IPS-18a (cell line): ENCODE results near the gene TRIM33.
"Not testable (repeated sequence)": the region's sequence is repeated elsewhere in the genome, so short reads cannot be mapped to it uniquely, and the experiment has no call there.

Source experiments
- H3K27ac ChIP-seq: one replicate; pipeline ENCODE4 v1.5.1; 2013; ENCODE audit warnings: low read length
- H3K27me3 ChIP-seq: one replicate; pipeline ENCODE4 v1.6.1; 2013; ENCODE audit warnings: mild to moderate bottlenecking, low read length; ENCODE audit not compliant: control insufficient read depth, insufficient read depth
- H3K36me3 ChIP-seq: one replicate; pipeline ENCODE4 v1.6.1; 2013; ENCODE audit warnings: low read depth, low read length; ENCODE audit not compliant: control insufficient read depth
- H3K4me1 ChIP-seq: one replicate; pipeline ENCODE4 v1.6.1; 2013; ENCODE audit warnings: low read depth, low read length; ENCODE audit not compliant: control insufficient read depth
- H3K4me3 ChIP-seq: one replicate; pipeline ENCODE4 v1.5.1; 2013; ENCODE audit warnings: low read length
- H3K9ac ChIP-seq: one replicate; pipeline ENCODE4 v1.6.1; 2013; ENCODE audit warnings: mild to moderate bottlenecking, low read length, moderate library complexity
- H3K9me3 ChIP-seq: one replicate; pipeline ENCODE4 v1.6.1; 2013; ENCODE audit warnings: low read depth, low read length; ENCODE audit not compliant: control insufficient read depth

The TRIM33 gene

GRCh38 chr1:114390361-114390760 is 120.6 kb downstream of the TRIM33 start:
- Histone ChIP-seq H3K9me3 (no peaks in the 10 kb centered on the region), H3K27ac (no peak overlapping the region), H3K9ac (no peak overlapping the region), H3K4me1 (peaks cover 6% of the 10 kb centered on the region), H3K27me3 (no peaks in the 10 kb centered on the region), H3K36me3 (peaks cover 11% of the 10 kb centered on the region), H3K4me3 (no peak overlapping the region)

- H3K36me3 ChIP-seq: no peaks in the 10 kb centered on the region
- H3K4me1 ChIP-seq: peaks cover 6% of the 10 kb centered on the region
- H3K9me3 ChIP-seq: no peaks in the 10 kb centered on the region
- no peaks in the 10 kb centered on the region for H3K27me3 ChIP-seq
- H3K9ac ChIP-seq: no peak overlapping the region
- no peak overlapping the region for H3K27ac ChIP-seq
- no peak overlapping the region for H3K4me3 ChIP-seq
Observed at GRCh38 chr1:114388432-114389003, 122.5 kb downstream of the TRIM33 start.

GRCh38 chr1:114387585-114387984 is 123.4 kb downstream of the TRIM33 start:
- not testable (repeated sequence) for H3K9ac ChIP-seq, H3K4me3 ChIP-seq, H3K36me3 ChIP-seq, H3K9me3 ChIP-seq, H3K27ac ChIP-seq, H3K4me1 ChIP-seq, H3K27me3 ChIP-seq

- Histone ChIP-seq H3K27ac (no peak overlapping the region), H3K36me3 (no peaks in the 10 kb centered on the region), H3K9me3 (no peaks in the 10 kb centered on the region), H3K27me3 (no peaks in the 10 kb centered on the region), H3K4me1 (peaks cover 6% of the 10 kb centered on the region), H3K9ac (no peak overlapping the region), H3K4me3 (no peak overlapping the region)
Observed at GRCh38 chr1:114387010-114387360, 124.0 kb downstream of the TRIM33 start.

GRCh38 chr1:114386129-114387009 is 124.6 kb downstream of the TRIM33 start:
- Histone ChIP-seq H3K4me1 (peaks cover 6% of the 10 kb centered on the region), H3K4me3 (no peak overlapping the region), H3K9me3 (no peaks in the 10 kb centered on the region), H3K27me3 (no peaks in the 10 kb centered on the region), H3K27ac (no peak overlapping the region), H3K36me3 (no peaks in the 10 kb centered on the region), H3K9ac (no peak overlapping the region)

- no peak overlapping the region for H3K9ac ChIP-seq
- H3K27me3 ChIP-seq: no peaks in the 10 kb centered on the region
- H3K9me3 ChIP-seq: no peaks in the 10 kb centered on the region
- no peak overlapping the region for H3K27ac ChIP-seq
- H3K36me3 ChIP-seq: no peaks in the 10 kb centered on the region
- peaks cover 6% of the 10 kb centered on the region for H3K4me1 ChIP-seq
- no peak overlapping the region for H3K4me3 ChIP-seq
Observed at GRCh38 chr1:114384922-114385321, 126.1 kb downstream of the TRIM33 start.

GRCh38 chr1:114379987-114380386 is 131.0 kb downstream of the TRIM33 start:
- no peak overlapping the region for H3K27ac ChIP-seq
- no peaks in the 10 kb centered on the region for H3K36me3 ChIP-seq
- peaks cover 10% of the 10 kb centered on the region for H3K9me3 ChIP-seq
- no peaks in the 10 kb centered on the region for H3K4me1 ChIP-seq
- no peaks in the 10 kb centered on the region for H3K27me3 ChIP-seq
- no peak overlapping the region for H3K9ac ChIP-seq
- H3K4me3 ChIP-seq: no peak overlapping the region

GRCh38 chr1:114379358-114379757 is 131.6 kb downstream of the TRIM33 start:
- H3K9ac ChIP-seq: no peak overlapping the region
- no peak overlapping the region for H3K27ac ChIP-seq
- H3K9me3 ChIP-seq: peaks cover 10% of the 10 kb centered on the region
- no peak overlapping the region for H3K4me3 ChIP-seq
- no peaks in the 10 kb centered on the region for H3K4me1 ChIP-seq
- H3K27me3 ChIP-seq: no peaks in the 10 kb centered on the region
- H3K36me3 ChIP-seq: no peaks in the 10 kb centered on the region

- Histone ChIP-seq H3K4me1 (no peaks in the 10 kb centered on the region), H3K36me3 (no peaks in the 10 kb centered on the region), H3K4me3 (no peak overlapping the region), H3K27me3 (no peaks in the 10 kb centered on the region), H3K9me3 (peaks cover 17% of the 10 kb centered on the region), H3K27ac (no peak overlapping the region), H3K9ac (no peak overlapping the region)
Observed at GRCh38 chr1:114377356-114377755, 133.6 kb downstream of the TRIM33 start.

- H3K9ac ChIP-seq: no peak overlapping the region
- H3K36me3 ChIP-seq: no peaks in the 10 kb centered on the region
- peaks cover 8% of the 10 kb centered on the region for H3K9me3 ChIP-seq
- H3K27me3 ChIP-seq: no peaks in the 10 kb centered on the region
- no peaks in the 10 kb centered on the region for H3K4me1 ChIP-seq
- no peak overlapping the region for H3K27ac ChIP-seq
- H3K4me3 ChIP-seq: no peak overlapping the region
Observed at GRCh38 chr1:114369930-114370329, 141.1 kb downstream of the TRIM33 start.

- not testable (repeated sequence) for H3K4me1 ChIP-seq, H3K27ac ChIP-seq, H3K27me3 ChIP-seq, H3K9ac ChIP-seq, H3K4me3 ChIP-seq, H3K9me3 ChIP-seq, H3K36me3 ChIP-seq
Observed at GRCh38 chr1:114369266-114369919, 141.6 kb downstream of the TRIM33 start.
